Stromal cell of bone marrow (primary cell): ENCODE results near the gene CHAMP1.

Experiments used
- DNase-seq: peaks from one replicate; pipeline ENCODE4 v3.0.0-alpha.2; 2012; ENCODE audit warnings: low read depth

The CHAMP1 gene, protein sequence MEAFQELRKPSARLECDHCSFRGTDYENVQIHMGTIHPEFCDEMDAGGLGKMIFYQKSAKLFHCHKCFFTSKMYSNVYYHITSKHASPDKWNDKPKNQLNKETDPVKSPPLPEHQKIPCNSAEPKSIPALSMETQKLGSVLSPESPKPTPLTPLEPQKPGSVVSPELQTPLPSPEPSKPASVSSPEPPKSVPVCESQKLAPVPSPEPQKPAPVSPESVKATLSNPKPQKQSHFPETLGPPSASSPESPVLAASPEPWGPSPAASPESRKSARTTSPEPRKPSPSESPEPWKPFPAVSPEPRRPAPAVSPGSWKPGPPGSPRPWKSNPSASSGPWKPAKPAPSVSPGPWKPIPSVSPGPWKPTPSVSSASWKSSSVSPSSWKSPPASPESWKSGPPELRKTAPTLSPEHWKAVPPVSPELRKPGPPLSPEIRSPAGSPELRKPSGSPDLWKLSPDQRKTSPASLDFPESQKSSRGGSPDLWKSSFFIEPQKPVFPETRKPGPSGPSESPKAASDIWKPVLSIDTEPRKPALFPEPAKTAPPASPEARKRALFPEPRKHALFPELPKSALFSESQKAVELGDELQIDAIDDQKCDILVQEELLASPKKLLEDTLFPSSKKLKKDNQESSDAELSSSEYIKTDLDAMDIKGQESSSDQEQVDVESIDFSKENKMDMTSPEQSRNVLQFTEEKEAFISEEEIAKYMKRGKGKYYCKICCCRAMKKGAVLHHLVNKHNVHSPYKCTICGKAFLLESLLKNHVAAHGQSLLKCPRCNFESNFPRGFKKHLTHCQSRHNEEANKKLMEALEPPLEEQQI

DNA sequence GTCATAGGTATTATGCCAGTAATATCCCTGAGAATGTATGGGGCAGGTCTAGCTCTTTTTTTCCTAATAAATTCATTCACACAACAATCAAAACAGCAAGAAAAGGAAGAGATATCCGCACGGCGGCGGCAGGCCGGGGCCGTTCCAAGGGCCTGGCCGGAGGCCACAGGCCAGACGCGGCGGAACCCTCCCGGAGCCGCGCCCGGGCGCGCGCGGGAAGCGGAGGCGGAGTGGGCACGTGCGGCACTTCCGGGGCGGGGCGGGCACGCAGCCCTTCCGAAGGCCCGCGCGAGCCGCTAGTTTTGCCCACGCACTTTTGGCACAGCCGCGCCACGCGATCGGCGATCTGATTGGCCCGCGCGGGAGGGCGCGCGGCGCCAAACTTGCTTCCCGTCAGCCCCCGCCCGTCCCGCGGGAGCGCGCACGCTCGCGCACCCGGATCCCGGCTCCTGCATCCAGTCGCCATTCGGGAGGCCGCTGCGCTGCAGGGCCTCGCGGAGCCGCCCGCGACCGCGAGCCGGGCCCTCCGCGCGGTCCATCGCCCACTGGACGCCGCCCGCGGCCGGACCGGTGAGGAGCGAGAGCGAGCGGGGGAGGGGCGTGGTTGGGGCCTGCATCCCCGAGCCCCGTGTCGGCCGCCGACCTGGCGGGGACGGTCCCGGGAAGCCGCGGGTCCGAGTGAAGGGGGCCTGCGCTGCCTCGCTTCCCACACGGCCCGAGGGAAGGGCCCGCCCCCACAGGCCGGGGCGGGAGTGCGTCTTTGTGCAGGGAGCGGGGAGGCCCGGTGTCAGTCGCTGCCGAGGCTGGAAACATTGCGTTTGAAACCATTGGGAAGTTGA is at the start of gene CHAMP1:
Gene CHAMP1, plus strand, starts transcription at position 430 of the 839 bp plus-strand sequence. CDS start 9,340 bp downstream, outside the sequence.
- DNase-seq, result peak; percentile 92

DNA sequence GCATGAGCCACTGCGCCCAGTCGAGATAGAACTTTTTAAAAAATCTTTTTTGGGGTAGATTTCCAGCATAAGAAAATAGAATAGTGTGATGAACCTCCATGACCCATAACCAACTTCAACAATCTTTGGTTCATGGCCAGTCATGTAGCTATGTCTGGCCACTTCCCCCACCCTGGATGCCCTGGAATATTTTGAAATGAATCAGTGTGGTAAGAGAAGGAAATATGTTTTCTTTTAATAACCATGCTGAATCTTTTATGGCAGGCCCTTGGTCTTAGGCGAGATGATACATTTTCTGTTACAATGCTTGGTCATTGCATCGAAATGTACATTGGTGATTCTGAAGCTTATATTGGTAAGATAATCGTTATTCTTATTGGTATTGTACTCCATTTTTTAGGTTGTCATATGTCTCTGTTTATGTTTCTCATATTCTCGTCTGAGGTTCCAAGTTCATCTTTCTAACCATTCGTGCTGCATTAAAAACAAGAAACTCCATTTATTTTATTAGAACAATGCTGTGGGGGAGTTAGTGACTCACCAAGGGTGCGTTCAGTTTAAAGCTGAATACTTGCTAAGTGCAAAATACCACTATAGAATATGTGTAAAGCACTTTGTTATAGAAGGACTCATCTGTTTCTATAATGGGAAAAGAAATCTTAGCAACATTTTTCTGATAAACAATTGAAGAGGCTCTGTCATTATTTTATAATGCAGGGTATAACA is 49.3 kb upstream of the CHAMP1 start:
- peak; percentile 79 for DNase-seq

DNA sequence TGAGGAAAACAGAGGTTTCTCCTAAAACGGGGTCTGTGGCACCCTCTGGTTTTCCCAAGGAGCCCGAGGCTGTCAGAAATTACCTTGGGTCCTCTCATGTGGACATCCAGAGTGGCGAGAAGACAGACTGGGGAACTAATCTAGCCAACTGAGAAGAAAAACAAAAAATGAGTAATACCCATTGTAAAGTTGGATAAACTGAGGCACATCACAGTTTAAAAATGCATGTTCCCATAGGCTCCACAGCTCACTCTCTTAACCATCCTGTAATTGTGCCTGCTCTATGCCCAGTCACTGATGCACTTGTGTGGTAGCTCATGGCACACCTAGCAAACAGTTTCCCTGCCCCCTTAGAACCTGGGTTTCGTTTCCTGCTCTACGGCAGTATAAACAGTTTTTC is 48.1 kb upstream of the CHAMP1 start:
- no peak for DNase-seq

DNA sequence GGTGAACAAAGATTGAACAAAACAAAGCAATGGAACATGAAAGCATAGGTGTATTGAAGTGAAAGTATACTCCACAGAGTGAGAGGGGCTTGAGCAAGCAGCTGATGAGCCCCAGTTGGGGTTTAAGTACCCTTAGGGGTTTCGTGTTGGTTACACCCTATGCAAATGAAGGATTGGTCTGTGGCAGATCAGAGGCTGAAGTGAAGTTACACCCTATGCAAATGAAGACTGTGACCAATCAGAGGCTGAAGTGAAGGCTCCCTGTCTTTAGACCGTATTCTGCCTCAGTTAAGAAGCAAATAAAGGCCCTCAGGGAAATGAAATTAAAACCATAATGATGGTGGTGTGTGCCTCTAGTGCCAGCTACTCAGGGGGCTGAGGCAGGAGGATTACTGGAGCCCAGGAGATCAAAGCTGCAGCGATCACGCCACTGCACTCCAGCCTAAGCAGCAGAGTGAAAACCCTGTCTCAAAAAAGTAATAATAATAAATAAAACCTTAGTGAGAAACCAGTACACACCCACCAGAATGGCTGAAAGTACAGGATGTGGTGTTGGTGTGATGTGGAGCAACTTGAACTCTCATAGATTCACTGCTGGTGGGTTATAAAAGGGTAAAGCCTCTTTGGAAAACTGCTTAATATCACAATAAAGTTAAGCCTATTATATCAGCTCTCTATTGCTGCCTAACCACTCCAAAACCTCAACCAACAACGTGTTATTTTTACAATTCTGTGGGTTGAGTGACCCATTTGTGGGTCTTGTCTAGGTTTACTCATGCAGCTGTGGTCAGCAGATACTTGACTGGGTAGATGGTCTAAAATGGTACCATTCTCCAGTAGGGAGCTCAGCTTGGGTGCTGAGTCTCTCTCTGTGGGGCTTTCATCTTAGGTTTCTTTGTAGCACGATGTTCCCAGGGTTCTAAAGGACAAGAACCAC is 45.7 kb upstream of the CHAMP1 start:
- peak; percentile 20 for DNase-seq

DNA sequence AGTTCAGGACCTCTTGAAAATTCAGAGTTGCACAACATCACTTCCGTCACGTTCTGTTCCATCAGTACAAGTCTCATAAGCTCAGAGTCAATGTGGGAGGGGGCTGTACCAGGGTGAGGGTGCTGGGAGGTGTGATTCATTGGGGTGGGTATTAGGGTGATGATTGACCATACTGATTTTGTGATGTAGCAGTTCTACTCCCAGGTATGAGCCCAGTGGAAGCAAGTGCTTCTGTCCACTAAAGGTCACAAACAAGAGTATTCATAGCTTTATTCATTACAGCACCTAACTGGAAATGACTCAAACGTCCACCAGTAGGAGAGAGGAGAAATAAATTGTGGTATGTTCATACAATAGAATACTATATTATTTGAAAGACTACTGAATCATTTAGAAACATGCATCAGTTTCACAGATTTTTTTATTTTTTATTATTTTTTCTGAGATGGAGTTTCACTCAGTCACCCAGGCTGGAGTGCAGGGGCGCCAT is 45.0 kb upstream of the CHAMP1 start:
- DNase-seq, result no peak

DNA sequence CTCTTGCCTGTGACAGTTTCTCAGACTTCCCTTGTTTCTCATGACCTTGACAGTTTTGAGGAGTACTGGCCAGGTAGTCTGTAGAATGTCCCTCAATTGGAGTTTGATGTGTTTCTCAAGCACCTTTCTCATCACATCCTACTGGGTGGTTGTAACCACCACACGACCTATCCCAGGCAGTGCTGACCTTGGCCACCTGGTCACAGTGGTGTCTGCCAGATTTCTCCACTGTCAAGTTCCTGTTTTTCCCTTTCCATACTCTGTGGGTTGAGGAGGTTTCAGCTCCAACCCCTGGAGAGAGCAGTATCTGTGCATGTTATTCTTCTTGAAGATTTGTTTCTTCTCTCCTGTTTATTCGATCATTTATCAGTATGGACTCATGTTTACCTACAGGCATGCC is 41.3 kb upstream of the CHAMP1 start:
- no peak for DNase-seq

DNA sequence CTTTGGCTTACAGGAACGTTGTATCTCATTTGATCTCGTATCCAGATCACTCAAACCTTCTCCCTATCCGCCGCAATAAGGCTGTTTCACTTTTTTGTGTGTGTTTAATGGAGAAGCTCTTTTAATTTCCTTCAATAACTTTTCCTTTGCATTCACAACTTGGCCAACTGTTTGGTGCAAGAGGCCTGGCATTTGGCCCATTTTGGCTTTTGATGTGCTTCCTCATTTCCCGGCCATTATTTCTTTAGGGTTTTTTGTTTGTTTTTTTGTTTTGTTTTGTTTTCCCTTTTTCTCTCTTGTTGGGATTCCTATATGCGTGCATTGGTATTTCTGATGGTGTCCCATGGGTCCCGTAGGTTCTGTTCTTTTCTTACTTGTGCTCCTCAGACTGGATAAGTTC is 39.0 kb upstream of the CHAMP1 start:
- no peak for DNase-seq

DNA sequence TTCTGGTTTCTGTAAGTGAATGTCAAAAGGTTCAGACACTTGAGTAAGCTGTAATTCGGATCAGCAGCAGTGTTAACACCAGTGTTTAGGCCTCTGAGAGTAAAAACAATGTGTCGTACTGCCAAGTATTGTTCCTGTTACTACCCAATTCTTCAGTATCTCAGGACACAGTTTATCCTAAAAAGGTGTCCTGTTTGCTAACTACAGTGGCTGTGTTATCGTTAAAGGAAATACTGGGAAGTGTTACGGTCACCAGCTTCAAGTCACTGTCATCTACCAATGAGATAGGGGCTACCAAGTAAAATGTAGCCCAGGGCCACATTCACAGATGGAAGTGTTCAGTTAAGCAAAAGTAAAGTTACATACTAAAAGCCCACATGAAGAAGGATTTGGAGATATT is 35.2 kb upstream of the CHAMP1 start:
- DNase-seq, result no peak

DNA sequence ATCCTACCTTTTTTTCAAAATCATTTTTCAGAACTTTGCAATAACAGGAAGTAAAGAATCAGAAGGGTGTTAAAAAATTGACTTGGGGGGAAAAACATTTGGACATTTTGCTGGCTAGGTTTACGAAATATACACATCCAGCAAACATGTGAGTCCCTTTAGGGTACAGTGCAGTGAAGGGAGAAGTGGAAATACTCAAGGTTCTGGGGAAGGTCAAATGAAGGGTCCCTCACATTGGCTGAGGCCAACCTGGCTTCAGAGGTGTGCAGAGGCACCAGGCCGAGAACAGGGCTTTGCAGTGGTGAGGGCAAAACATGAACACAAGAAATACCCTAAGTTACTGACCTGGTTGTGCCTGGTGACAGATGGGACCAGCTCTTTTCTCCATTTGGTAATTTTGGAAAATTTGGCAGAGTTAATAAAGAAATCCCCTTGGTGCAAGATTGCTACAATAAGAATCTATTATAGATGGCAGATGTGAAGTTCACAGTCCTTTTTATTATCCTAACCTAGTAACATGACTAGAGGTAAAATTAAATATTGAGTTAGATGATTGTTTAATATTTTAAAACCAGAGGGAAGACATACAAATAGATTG is 34.4 kb upstream of the CHAMP1 start:
- no peak for DNase-seq

DNA sequence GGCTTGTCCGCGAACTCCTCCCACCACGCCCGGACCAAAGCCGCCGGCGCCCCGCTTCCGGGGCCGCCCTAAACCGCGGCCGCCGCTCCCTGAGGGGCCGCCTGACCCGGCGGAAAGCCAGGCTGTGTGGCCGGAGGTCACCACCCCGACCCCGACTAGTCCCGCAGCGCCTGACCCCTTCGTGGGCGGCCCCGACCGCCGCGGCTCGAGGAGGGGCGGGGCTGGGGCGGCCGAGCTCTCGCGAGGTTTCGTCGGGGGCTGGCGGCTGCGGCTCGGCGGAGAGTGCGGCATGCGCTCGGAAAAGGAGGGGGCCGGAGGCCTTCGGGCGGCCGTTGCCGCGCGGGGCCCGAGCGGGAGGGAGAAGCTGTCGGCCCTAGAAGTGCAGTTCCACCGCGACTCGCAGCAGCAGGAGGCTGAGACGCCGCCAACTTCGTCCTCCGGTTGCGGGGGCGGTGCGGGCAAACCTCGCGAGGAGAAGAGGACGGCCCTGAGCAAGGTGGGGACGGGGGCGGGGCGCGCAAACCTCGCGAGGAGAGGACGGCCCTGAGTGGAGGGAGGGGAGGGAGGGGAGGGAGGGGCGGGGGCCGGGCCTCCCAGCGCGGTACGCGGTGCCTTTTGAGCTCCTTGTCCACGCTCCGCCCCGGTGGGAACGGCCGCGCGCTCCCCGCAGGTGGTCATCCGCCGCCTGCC is 32.8 kb upstream of the CHAMP1 start, which contains the start of gene UPF3A:
Gene UPF3A, plus strand, starts transcription at position 251 of the 690 bp plus-strand sequence. Its CDS starts 39 bp downstream, at position 290.
- peak; percentile 84 for DNase-seq

DNA sequence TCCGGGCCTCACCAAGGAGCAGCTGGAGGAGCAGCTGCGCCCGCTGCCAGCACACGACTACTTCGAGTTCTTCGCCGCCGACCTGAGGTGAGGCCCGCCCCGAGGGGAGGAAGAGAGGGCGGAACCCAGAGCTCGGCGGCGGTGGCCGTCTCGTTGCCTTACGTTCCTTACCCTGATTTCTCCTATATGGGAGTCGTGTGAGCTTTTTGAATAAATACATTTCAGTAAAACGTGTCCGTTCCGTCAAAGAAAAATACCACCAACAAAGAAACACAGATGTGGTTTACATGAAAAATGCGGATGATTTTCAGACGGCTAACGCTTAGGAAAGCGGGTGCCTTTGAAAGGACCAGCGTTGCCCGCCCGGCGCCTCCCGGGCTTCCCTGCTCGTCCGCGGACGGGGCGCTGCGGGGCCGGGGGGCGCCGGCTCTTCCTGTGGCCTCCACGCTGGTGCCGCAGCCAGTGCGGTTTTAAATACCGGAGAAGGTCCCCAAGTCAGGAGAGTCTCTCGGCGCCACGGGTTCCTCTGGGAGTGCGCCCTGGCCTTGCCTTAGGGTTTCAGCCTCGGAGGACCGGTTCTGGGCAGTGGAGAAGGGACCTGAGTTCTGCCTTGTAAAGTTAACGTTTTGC is 32.1 kb upstream of the CHAMP1 start:
- peak; percentile 40 for DNase-seq

DNA sequence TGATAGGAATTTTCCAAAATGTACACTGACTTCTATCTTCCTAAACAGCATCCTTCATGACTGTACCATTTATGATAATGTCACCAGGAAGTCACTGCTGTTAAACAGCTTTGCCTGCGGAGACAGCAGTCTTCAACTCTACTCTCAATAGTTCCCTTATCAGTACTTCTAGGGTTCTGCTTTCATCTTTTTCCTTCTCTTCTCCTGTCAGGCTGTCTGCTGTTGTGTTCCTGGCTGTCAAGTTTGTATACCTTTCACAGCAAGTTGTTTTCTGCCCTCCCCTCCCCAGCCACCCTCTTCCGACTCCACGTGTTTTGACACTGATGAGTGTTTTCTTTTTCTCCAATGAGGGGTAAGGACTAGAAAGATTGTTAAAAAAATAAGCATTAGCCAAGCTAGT is 30.7 kb upstream of the CHAMP1 start:
- no peak for DNase-seq

DNA sequence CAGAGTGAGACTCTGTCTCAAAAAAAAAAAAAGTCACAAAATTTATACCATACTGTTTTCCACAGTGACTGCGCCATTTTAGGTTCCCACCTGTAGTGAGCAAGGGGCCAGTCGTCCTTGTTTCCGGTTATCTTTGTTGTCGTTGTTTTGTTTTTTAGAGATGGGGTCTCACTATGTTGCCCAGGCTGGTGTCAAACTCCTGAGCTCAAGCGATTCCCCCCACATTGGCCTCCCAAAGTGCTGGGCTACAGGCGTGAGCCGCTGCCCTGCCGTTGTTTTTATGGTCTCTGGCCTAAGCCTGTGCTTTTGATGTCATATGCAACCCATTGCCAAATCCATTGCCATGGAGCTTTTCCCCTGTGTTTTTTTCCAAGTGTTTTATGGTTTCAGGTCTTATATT is 29.6 kb upstream of the CHAMP1 start:
- DNase-seq, result no peak

DNA sequence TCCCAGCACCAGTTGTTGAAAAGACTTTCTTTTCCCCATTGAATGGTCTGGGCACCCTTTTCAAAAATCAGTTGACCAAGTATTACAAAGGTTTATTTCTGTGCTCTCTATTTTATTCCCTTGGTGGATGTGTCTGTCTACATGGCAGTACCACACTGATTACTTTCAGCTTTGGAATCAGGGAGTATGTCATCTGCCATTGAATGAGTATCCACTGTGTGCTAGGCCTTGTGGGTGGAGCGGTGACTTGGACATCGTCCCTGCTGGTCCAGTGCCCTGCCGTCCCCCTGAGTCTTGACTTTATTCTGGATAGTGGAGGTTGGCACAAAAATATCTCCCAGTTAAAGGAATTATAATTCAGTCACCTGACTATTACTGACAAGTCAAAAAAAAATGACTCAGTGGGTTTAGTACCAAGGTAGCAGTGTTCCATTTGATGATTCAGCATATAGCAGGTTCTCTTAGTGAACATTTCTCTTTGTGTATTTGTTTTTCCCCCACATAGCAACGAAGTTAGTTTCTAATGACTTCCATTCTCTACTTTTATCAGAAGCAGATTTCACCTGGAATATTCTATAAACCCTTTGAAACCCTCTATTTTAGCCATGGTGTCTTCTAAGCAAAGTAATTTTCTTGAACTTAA is 29.0 kb upstream of the CHAMP1 start:
- DNase-seq, result no peak

DNA sequence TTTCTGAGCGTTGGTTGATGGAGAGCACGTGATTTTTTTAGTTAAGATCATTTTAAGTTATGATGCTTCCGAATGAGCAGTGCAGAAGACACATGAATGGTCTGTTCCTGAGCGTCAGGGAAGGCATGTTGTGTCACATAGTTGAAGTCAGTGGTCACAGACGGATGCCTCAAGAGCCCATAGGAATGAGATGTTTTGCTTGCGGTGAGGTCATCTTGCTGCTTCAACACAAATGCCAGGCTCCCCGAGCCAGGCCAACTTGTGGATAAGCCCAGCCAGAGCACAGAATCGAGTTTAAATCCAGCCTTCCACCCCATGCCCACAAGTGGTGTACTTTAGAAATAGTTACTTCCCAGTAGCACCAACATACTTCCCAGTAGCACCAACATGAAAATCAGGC is 27.5 kb upstream of the CHAMP1 start:
- peak; percentile 57 for DNase-seq

DNA sequence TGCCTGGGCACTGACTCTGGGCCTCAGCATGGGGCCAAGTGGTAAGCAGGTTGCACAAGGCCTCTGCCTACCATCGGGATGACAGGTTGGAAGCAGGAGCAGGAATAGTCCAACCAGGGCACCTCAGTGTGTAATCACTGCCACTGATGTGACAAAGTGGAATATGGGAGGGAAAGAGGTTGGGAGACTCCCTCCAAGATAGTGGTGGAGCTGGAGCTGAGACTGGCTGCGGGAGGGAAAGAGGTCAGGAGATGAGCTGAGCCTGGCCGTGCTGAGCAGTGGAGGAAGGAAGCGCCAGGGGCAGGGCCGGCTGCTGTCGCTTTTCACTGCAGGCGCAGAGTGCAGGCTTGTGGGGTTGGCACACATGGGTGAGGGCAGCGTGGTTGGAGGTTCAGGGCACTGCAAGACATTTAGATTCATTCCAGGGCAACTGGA is 26.1 kb upstream of the CHAMP1 start:
- no peak for DNase-seq

DNA sequence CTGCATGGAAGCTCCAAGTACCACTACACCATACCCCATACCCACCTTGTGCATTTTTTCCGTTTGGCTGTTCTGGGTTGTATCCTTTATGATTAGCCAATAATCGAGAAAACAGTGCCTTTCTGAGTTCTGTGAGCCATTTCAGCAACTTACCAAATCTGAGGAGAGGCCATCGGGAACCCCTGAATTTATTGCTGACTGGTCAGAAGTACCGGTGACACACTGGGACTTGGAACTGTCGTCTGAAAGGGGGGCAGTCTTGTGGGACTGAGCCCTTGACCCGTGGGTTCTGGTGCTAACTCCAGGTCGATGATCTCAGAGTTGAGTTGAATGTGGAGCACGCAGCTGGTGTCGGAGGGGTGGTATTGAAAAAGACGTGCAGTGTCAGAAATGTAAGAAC is 17.9 kb upstream of the CHAMP1 start:
- DNase-seq, result no peak

DNA sequence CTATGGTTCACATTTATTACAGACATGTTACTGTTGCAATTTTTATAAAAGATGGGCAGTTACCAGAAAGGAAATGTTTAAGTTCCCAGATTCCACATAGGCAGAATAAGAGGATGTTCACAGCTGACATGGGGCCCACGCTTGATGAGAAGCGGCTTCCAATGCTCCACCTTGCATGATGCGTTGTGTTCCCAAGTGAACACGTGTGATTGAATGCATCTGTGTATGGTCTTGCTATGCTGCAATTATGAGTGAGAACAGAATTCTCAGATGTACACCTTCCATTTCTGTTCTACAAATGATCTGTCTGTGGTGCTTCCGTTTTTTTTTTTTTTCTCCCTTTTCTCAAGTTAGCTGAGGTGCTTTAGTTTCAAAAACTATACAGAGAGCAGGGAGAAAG is 17.4 kb upstream of the CHAMP1 start:
- DNase-seq, result no peak
